ENCODE measurements around the gene MRFAP1. TPM values are rescaled to one million over a fixed set of nuclear protein-coding genes. Genes with fewer than 3 reads are reported as not detected.
A peak's percentile ranks its signal among the peaks of the same experiment; 100 is the strongest.

The MRFAP1 gene
- total and polyA plus RNA-seq, 10 of the 15 experiments (the other 5 are each of a cell fraction or from before 2014, with no cell fraction given), result 18.7 to 105 (median 80.8) TPM

- TF ChIP-seq, protein P1, sequence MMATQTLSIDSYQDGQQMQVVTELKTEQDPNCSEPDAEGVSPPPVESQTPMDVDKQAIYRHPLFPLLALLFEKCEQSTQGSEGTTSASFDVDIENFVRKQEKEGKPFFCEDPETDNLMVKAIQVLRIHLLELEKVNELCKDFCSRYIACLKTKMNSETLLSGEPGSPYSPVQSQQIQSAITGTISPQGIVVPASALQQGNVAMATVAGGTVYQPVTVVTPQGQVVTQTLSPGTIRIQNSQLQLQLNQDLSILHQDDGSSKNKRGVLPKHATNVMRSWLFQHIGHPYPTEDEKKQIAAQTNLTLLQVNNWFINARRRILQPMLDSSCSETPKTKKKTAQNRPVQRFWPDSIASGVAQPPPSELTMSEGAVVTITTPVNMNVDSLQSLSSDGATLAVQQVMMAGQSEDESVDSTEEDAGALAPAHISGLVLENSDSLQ (IDR thresholded peaks at IDR 0.05), result peak; percentile 54; the same call in 1 of the 2 replicates
- peak; percentile 66 for TF ChIP-seq RELB (IDR thresholded peaks at IDR 0.05; ENCODE audit: low read depth)
- TF ChIP-seq MYB (IDR thresholded peaks at IDR 0.05; ENCODE audit: borderline replicate concordance, low read depth, low read length), result no peak
- TF ChIP-seq RB1 (IDR thresholded peaks at IDR 0.05; ENCODE audit: borderline replicate concordance), result no peak
- TF ChIP-seq MEF2A (IDR thresholded peaks at IDR 0.05; ENCODE audit: insufficient read depth, low read depth, low read length), result 0 out of 2 replicates have a peak, but pooled peaks have one; percentile 11
- TF ChIP-seq PAX8 (IDR thresholded peaks at IDR 0.05), result no peak
- TF ChIP-seq, protein P2, sequence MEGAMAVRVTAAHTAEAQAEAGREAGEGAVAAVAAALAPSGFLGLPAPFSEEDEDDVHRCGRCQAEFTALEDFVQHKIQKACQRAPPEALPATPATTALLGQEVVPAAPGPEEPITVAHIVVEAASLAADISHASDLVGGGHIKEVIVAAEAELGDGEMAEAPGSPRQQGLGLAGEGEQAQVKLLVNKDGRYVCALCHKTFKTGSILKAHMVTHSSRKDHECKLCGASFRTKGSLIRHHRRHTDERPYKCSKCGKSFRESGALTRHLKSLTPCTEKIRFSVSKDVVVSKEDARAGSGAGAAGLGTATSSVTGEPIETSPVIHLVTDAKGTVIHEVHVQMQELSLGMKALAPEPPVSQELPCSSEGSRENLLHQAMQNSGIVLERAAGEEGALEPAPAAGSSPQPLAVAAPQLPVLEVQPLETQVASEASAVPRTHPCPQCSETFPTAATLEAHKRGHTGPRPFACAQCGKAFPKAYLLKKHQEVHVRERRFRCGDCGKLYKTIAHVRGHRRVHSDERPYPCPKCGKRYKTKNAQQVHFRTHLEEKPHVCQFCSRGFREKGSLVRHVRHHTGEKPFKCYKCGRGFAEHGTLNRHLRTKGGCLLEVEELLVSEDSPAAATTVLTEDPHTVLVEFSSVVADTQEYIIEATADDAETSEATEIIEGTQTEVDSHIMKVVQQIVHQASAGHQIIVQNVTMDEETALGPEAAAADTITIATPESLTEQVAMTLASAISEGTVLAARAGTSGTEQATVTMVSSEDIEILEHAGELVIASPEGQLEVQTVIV (IDR thresholded peaks at IDR 0.05; ENCODE audit: borderline replicate concordance, partially characterized antibody), result peak; percentile 100
- peak; percentile 72 for TF ChIP-seq CREB1 (IDR thresholded peaks at IDR 0.05; ENCODE audit: low read depth)
- TF ChIP-seq, protein P3, sequence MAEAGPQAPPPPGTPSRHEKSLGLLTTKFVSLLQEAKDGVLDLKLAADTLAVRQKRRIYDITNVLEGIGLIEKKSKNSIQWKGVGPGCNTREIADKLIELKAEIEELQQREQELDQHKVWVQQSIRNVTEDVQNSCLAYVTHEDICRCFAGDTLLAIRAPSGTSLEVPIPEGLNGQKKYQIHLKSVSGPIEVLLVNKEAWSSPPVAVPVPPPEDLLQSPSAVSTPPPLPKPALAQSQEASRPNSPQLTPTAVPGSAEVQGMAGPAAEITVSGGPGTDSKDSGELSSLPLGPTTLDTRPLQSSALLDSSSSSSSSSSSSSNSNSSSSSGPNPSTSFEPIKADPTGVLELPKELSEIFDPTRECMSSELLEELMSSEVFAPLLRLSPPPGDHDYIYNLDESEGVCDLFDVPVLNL (IDR thresholded peaks at IDR 0.05; ENCODE audit: low read depth, low read length), result 0 out of 2 replicates have a peak, but pooled peaks have one; percentile 27
- peak; percentile 50; the same call in 1 of the 2 replicates for TF ChIP-seq GATAD2B (conservative IDR thresholded peaks at IDR 0.05; ENCODE audit: low read depth)
These were observed at the start of gene MRFAP1 (continued) for GRCh38 chr4:6640292-6641163.

Measured in GM12878 (cell line).